ENCODE results near the gene ADCY4. TPM values are rescaled to one million over a fixed set of nuclear protein-coding genes. Genes with fewer than 3 reads are reported as not detected.

The ADCY4 gene
- total and polyA plus RNA-seq, 2 of the 13 experiments (the other 11 are each of a cell fraction or from before 2014, with no cell fraction given): 0.03 TPM; not detected in 1

GRCh38 chr14:24307575-24308341 lies 27.1 kb downstream of the ADCY4 start, which contains the start of gene CIDEB (continued):
- no peak for TF ChIP-seq TERF1 (CRISPR knock-in tag; IDR thresholded peaks at IDR 0.05)
- peak; percentile 98 for TF ChIP-seq TOE1 (CRISPR knock-in tag; IDR thresholded peaks at IDR 0.05)
- TF ChIP-seq FOXA3 (CRISPR knock-in tag; IDR thresholded peaks at IDR 0.05): peak; percentile 92
- TF ChIP-seq ZBTB40 (IDR thresholded peaks at IDR 0.05): no peak
- peak; percentile 76; the same call in 1 of the 2 replicates for TF ChIP-seq ZBTB40 (CRISPR knock-in tag; IDR thresholded peaks at IDR 0.05)
- TF ChIP-seq LBX2 (CRISPR knock-in tag; IDR thresholded peaks at IDR 0.05; ENCODE audit: borderline replicate concordance): peak; percentile 13; the same call in 1 of the 2 replicates
- 0 out of 2 replicates have a peak, but pooled peaks have one; percentile 71 for TF ChIP-seq ZNF362 (CRISPR knock-in tag; IDR thresholded peaks at IDR 0.05; ENCODE audit: borderline replicate concordance)
- TF ChIP-seq SMAD9 (CRISPR knock-in tag; IDR thresholded peaks at IDR 0.05): no peak
- no peak for TF ChIP-seq ZBTB46 (CRISPR knock-in tag; IDR thresholded peaks at IDR 0.05; ENCODE audit: borderline replicate concordance)
- no peak for TF ChIP-seq NFE2 (CRISPR knock-in tag; IDR thresholded peaks at IDR 0.05)
- peak; percentile 97 for TF ChIP-seq GTF3A (CRISPR knock-in tag; conservative IDR thresholded peaks at IDR 0.05)
- peak; percentile 79 for TF ChIP-seq KMT2B (CRISPR knock-in tag; IDR thresholded peaks at IDR 0.05)
- peak; percentile 93 for TF ChIP-seq ZNF546 (CRISPR knock-in tag; conservative IDR thresholded peaks at IDR 0.05)

Measured in HepG2 (cell line).